Measurements from ENCODE around the gene FTH1. TPM values are rescaled to one million over a fixed set of nuclear protein-coding genes. Genes with fewer than 3 reads are reported as not detected.

Gene FTH1
- total and polyA plus RNA-seq, 2 of the 13 experiments (the other 11 are each of a cell fraction or from before 2014, with no cell fraction given), result 607 to 760 TPM

DNA sequence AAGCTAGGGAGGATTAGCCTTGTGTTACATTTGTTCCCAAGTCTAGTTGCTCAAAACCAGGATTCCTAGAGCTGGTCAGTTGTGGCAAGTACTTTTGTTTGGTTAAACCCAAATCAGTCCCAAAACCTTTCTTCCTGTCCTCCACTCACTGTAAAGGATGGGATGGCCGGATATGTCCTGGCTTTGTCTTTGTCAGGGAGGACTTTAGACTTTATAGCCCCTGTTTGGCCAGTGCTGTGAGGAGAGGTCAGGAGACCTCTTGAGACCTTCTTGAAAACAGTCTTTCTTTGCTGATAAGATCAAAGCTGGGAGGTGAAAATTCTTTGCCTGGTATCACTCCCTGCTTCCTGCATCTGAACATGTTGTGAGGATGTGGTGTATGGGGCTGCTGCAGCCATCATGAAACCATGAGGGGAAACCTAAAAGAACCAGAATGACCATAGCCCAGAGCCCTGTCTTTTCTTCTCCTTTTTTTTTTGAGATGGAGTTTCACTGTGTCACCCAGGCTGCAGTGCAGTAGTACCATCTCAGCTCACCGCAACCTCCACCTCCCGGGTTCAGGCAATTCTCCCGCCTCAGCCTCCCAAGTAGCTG is 43.6 kb upstream of the FTH1 start:
- FAIRE-seq (peak; percentile 87), DNase-seq (ENCODE audit: low spot score) (peak; percentile 53)
- H3K27ac ChIP-seq (ENCODE audit: extremely low read length, insufficient read depth, low read length), result peak overlapping the region; percentile 55
- TF ChIP-seq RARA (CRISPR knock-in tag; IDR thresholded peaks at IDR 0.05) (peak; percentile 47), ZNF775 (CRISPR knock-in tag; IDR thresholded peaks at IDR 0.05; ENCODE audit: borderline replicate concordance) (no peak), ZFP37 (CRISPR knock-in tag; IDR thresholded peaks at IDR 0.05; ENCODE audit: borderline replicate concordance) (no peak), ZNF251 (CRISPR knock-in tag; IDR thresholded peaks at IDR 0.05) (no peak), KLF15 (CRISPR knock-in tag; IDR thresholded peaks at IDR 0.05; ENCODE audit: borderline replicate concordance) (no peak), ZNF160 (CRISPR knock-in tag; IDR thresholded peaks at IDR 0.05) (no peak), ZSCAN22 (CRISPR knock-in tag; IDR thresholded peaks at IDR 0.05) (no peak), KAT8 (CRISPR knock-in tag; IDR thresholded peaks at IDR 0.05) (no peak), ZNF737 (CRISPR knock-in tag; IDR thresholded peaks at IDR 0.05; ENCODE audit: borderline replicate concordance) (no peak), SAFB2 (CRISPR knock-in tag; IDR thresholded peaks at IDR 0.05; ENCODE audit: borderline replicate concordance, low read depth) (no peak), ZC3H4 (CRISPR knock-in tag; IDR thresholded peaks at IDR 0.05; ENCODE audit: borderline replicate concordance) (no peak), TBX3 (IDR thresholded peaks at IDR 0.05; ENCODE audit: borderline replicate concordance) (no peak), FOSL2 (CRISPR knock-in tag; IDR thresholded peaks at IDR 0.05) (no peak), CHCHD3 (CRISPR knock-in tag; IDR thresholded peaks at IDR 0.05) (no peak), SOX6 (IDR thresholded peaks at IDR 0.05) (no peak), SOX6 (CRISPR knock-in tag; IDR thresholded peaks at IDR 0.05) (peak; percentile 78)
- TF ChIP-seq, protein P1, sequence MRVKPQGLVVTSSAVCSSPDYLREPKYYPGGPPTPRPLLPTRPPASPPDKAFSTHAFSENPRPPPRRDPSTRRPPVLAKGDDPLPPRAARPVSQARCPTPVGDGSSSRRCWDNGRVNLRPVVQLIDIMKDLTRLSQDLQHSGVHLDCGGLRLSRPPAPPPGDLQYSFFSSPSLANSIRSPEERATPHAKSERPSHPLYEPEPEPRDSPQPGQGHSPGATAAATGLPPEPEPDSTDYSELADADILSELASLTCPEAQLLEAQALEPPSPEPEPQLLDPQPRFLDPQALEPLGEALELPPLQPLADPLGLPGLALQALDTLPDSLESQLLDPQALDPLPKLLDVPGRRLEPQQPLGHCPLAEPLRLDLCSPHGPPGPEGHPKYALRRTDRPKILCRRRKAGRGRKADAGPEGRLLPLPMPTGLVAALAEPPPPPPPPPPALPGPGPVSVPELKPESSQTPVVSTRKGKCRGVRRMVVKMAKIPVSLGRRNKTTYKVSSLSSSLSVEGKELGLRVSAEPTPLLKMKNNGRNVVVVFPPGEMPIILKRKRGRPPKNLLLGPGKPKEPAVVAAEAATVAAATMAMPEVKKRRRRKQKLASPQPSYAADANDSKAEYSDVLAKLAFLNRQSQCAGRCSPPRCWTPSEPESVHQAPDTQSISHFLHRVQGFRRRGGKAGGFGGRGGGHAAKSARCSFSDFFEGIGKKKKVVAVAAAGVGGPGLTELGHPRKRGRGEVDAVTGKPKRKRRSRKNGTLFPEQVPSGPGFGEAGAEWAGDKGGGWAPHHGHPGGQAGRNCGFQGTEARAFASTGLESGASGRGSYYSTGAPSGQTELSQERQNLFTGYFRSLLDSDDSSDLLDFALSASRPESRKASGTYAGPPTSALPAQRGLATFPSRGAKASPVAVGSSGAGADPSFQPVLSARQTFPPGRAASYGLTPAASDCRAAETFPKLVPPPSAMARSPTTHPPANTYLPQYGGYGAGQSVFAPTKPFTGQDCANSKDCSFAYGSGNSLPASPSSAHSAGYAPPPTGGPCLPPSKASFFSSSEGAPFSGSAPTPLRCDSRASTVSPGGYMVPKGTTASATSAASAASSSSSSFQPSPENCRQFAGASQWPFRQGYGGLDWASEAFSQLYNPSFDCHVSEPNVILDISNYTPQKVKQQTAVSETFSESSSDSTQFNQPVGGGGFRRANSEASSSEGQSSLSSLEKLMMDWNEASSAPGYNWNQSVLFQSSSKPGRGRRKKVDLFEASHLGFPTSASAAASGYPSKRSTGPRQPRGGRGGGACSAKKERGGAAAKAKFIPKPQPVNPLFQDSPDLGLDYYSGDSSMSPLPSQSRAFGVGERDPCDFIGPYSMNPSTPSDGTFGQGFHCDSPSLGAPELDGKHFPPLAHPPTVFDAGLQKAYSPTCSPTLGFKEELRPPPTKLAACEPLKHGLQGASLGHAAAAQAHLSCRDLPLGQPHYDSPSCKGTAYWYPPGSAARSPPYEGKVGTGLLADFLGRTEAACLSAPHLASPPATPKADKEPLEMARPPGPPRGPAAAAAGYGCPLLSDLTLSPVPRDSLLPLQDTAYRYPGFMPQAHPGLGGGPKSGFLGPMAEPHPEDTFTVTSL (CRISPR knock-in tag; IDR thresholded peaks at IDR 0.05; ENCODE audit: borderline replicate concordance), result peak; percentile 46; the same call in 1 of the 2 replicates
- TF ChIP-seq, protein P2, sequence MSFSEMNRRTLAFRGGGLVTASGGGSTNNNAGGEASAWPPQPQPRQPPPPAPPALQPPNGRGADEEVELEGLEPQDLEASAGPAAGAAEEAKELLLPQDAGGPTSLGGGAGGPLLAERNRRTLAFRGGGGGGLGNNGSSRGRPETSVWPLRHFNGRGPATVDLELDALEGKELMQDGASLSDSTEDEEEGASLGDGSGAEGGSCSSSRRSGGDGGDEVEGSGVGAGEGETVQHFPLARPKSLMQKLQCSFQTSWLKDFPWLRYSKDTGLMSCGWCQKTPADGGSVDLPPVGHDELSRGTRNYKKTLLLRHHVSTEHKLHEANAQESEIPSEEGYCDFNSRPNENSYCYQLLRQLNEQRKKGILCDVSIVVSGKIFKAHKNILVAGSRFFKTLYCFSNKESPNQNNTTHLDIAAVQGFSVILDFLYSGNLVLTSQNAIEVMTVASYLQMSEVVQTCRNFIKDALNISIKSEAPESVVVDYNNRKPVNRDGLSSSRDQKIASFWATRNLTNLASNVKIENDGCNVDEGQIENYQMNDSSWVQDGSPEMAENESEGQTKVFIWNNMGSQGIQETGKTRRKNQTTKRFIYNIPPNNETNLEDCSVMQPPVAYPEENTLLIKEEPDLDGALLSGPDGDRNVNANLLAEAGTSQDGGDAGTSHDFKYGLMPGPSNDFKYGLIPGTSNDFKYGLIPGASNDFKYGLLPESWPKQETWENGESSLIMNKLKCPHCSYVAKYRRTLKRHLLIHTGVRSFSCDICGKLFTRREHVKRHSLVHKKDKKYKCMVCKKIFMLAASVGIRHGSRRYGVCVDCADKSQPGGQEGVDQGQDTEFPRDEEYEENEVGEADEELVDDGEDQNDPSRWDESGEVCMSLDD (CRISPR knock-in tag; IDR thresholded peaks at IDR 0.05; ENCODE audit: borderline replicate concordance), result no peak

More for the DNA sequence above, 43.6 kb upstream of the FTH1 start:
- Histone ChIP-seq H3K36me3 (replicated peaks in 1 of 2; ENCODE audit: control insufficient read depth in 1 of 2, insufficient read depth in 2 of 2, low read length in 2 of 2) (no peaks in the 10 kb centered on the region), H3K79me2 (ENCODE audit: insufficient read depth, low read length) (no peaks in the 10 kb centered on the region), H3K4me2 (ENCODE audit: low read depth, low read length) (peak overlapping the region; percentile 48), H3K9me3 (ENCODE audit: low read length) (no peaks in the 10 kb centered on the region), H4K20me1 (ENCODE audit: insufficient read depth, low read length) (no peaks in the 10 kb centered on the region), H3K27me3 (ENCODE audit: control insufficient read depth in 1 of 2, insufficient read depth in 2 of 2, low read length in 2 of 2) (no peaks in the 10 kb centered on the region), H3K9ac (ENCODE audit: insufficient read depth, low read depth, low read length) (peak overlapping the region; percentile 43; the same call in 1 of the 2 replicates), H2AFZ (ENCODE audit: low read length) (peak overlapping the region; percentile 23), H3K4me3 (replicated peaks in 1 of 3; ENCODE audit: insufficient read depth in 1 of 3, low read depth in 2 of 3, low read length in 3 of 3) (no peak overlapping the region), H3K4me1 (ENCODE audit: insufficient read depth, low read length) (peaks cover 54% of the 10 kb centered on the region)
- POLR2A ChIA-PET, result interaction anchor here (1.1 to 5.2 kb wide), 9 partner anchors 11 to 196 kb away, joined by 3 to 59 read pairs (median 6); partner anchors contain the start of gene FTH1
- no TSS peak for BruUV-seq (replicated peaks)
- intact Hi-C loops (cut with micrococcal nuclease; ENCODE audit: unreplicated experiment) (no loop called here), in situ Hi-C loops (cut with HindIII; ENCODE audit: extremely low pct_ligation_motif_present, low pct_unique_long_range_greater_than_20kb) (no loop called here)
- ATAC-seq, result peak; percentile 48
- WGBS (ENCODE audit: low lambda C conversion rate), result 73% methylated on average over 4 of the region's 4 CpGs
- CTCF ChIA-PET (ENCODE audit: low intra/inter-chr PET ratio, low total read pairs), result no interaction called here

Measured in HepG2 (cell line).